Frontal cortex (tissue), 4 donors: Measurements from ENCODE around the gene SOBP. TPM values are rescaled to one million over a fixed set of nuclear protein-coding genes. Genes with fewer than 3 reads are reported as not detected.

ENCODE experiments used
- DNase-seq, 2 donors: peaks; one replicate each; pipeline ENCODE4 v3.0.0; 2012; ENCODE audit warnings: low spot score in 2 of 2
- FAIRE-seq: peaks from 2 replicates; lab custom pipeline; 2012; peaks lifted over from hg19 to GRCh38; lab: Jason Lieb, UNC
- total RNA-seq: library from RNA; depleted of rRNA; stranded (reverse); fragments of >200 nt; gene quantifications from one replicate; pipeline ENCODE4 v1.2.3, GENCODE V29; 2014
- donor health status: control.
- donor health status: control.
- donor health status: control.

SOBP gene
- total RNA-seq, 1 donor from 2014 or later: 42.4 TPM

DNA sequence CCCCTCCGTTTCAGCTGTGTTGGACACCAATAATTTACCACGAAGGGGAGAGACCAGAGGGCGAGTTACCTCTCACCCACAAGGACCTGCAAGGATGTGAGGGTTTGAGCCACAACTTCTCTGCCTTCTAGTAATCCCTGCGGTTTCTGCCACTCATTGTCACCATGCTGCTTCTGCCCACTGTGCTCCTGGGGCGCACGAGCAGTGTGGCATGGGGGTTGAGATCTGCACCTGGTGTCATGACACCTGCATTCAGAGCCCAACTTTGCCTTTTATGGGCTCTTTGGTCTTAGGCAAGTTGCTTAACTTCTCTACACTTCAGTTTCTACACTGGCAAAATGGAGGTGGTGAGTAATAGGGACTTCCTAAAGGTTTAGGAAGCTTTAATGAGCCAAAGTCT is 84.9 kb downstream of the SOBP start:
- FAIRE-seq (no peak), DNase-seq (no peak)

DNA sequence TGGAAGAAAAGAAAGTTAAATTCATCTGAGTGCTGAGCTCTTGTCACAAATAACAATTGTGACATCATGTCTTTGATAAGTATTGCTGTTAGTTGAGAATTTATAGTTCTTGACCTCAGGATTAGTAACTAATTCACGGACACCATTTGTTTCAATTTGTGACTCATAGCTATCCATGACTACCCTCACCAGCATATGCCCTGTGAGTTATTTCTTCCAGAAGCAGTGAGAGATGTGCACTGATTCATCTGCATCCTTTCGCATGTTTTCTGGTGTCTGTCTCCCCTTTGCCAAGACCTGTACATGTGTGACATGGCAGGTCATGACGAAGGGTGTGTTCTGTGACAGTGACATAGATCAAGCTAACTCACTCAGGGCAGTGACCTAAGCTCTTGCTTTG is 86.9 kb downstream of the SOBP start:
- FAIRE-seq: no peak
- no peak for DNase-seq

DNA sequence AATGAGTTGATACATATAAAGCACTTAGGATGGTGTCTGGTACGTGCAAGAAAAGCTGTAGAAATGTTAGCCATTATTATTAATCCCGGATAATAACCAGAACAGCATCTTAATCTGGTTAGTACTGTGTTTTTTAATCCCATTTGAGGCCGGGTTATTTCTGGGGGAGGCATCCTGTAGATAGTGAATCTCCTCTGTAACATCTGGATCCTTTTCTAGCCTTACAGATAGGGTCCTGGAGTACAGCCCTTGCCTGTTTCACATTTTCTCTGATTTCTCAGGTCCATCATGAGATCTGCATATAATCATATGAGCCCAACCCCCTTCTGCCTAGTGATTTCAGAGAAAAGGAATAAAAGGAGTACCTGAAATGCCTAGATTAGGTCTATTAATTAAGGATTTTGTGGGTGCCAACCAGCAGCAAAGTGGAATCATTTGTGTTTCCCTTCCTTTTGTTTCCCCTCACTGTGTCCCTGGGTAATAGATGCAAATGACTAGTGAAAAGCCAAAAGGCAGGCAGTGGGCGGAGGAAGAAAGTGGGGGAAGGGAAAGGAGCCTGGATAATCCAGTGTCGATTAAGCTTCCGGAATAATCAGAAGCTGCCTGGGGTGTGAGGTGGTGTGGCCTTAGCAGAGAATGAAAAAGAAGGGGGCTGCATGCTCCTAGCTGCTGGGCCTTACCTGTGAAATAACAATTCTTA is 88.9 kb downstream of the SOBP start:
- DNase-seq (no peak), FAIRE-seq (no peak)

DNA sequence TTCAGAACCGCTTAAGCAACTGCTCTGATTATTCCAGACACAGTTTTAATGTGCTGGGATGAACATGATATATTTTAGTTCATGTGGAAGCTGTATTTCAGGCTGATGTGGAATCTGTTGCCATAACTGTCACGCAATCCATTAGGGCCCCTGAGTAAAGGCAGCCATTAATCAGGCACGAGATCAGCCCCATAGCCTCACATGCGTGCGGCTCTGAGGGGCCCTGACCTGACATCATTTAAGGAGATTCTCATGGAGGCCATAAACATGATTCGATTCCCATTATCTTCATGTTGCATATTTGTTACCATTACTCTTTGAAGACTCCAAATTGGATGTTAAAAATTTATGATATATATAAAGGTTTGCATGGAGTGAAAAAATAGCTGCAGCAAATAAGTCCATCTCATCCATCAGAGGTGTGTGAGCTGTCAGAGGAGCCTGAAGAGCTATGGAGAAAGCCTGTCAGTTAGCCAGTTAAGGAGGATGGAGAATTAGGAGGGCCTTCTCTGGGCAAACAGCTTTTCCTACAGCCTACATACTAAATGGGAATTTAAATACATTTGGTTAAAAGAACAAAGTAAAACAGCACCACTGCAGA is 89.6 kb downstream of the SOBP start:
- no peak for FAIRE-seq
- DNase-seq: no peak

DNA sequence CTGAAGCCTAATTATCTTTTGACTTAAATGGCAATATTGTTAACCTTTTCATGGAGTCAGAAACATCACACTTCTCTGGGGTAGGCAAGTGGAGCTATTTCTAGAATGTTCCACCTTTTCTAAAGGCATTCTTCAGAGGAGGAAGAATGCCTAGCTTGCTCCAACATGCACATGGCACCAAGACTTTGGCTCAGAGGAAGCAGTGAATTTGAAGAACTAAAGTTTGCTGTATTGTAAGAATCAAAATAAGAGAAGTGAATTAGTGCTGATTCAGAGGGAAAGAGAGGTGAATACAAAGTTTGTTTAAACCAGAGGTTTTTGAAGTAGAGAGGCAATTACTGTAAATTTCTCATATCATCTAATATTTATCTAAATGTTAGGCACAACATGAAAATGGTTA is 92.2 kb downstream of the SOBP start:
- FAIRE-seq (no peak), DNase-seq (no peak)

DNA sequence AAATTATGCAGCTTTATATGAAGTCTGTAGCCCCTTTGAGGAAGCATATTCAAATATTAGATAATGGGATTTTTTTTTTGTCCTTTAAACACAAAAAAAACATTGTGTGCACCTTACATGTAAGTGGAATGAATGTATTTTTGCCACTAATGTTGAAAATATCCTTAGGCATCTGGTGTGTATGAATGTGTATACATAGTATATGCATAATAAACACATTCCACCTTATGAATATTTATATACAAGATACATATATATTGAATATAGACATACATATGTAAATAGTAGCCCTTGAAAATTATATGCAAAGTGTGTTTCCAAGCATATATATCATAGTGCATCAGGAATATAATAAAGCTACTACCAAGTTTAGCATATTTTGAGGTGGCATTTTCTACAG is 94.8 kb downstream of the SOBP start:
- FAIRE-seq: no peak
- DNase-seq: no peak

DNA sequence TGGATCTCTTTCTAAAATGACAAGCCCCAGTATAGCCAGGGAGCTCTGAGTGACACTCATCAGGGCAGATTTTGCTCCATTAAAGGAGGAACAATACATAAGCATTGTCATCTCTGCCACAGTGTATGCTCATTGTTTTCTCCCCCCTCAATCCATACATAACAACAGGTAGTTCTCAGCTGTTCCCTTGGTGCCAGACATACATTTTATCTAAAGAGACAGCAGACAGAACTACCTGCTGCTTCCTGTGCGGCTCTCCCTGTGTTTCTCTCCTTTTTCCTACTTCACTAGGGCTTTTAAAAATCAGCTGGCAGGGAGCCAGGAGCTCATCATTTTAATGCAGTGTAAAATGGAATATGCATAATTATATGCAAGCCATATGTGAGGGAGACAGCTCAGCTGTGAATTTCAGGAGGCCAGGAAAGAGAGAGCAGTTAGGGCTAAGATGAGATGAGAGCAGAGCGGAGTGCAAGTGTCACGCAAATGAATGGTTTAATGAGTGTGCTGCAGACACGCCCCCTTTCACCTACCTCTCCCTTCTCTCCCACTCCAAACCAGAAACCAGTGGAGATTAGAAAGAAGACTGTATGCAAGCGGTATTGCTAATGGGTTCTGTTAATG is 96.0 kb downstream of the SOBP start:
- FAIRE-seq: no peak
- no peak for DNase-seq

DNA sequence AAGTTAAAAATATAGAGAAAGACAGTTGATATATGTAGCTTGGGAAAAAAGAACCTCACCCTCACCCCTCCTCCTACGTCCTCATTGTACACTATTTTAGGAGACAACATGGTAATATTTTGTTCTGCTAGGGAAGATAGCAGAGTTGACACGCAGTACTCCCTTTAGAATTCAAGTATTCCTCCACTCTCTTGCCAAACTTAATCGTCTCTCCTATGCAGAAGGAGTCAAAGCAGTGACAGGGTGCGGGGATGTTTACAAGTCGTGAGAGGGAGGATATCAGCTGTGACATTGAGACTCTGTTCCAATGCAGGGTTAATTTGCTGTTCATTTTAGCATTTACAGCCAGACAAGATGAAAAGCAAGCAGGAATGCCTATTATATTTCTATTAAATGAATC is 97.5 kb downstream of the SOBP start:
- DNase-seq: no peak

DNA sequence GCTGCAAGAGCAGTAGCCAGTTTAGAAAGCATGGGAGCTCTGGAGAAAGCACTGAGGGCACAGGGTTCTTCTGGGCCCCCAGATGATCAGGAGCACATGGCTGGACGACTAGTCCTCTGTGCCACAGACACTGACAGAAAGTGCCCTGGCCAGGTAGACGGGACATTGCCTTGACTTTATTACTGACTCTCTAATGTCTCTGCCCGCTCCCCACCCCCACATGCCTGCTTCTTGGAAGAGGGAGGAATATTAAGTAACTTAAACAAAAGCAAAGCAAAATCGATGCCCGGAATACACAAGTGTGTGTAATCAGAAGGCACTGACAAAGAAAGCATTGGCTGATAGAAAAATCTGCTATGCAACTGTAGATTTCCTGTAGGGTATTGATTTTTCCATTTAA is 99.3 kb downstream of the SOBP start:
- DNase-seq: no peak
- FAIRE-seq: no peak

More for the DNA sequence above, 97.5 kb downstream of the SOBP start:
- no peak for FAIRE-seq

DNA sequence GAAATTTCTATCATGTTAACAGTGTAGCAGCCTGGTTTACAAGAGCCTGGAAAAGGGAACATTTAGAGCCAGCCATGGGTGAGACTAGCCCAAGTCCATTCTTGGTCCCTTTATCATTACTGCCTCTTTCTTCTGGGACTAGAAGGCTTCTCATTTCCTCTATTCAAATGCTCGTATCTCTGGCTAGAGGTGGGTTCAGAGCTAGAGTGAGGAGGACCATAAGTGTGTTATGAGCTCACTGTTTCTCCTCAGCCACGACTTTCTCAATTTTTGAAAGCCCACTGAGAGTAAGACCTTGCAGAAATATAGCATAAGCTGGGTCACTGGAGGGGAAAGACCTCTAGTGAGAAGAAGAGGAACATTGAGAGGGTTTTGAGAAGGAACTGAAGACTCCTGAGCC is 100.0 kb downstream of the SOBP start:
- no peak for FAIRE-seq
- DNase-seq: no peak

DNA sequence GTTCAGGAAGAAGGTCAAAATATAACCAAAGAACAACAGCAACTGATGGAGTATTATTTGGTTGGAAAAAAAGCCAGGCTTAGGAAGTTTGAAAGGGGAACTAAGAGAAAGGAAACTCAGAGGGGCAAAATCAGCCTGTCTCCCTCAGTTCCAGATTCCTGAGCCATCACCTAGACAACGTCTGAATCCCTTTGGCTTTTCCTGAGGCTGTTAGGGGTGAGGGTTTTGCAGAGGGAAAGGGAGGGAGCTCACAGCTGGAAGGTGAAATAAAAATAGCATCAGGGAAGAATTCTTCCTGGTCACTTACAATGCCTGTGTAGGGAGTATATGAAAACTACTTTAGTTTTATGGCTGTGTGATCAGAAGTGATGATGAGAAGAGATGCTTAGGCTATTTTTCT is 100.5 kb downstream of the SOBP start:
- DNase-seq (no peak), FAIRE-seq (no peak)

DNA sequence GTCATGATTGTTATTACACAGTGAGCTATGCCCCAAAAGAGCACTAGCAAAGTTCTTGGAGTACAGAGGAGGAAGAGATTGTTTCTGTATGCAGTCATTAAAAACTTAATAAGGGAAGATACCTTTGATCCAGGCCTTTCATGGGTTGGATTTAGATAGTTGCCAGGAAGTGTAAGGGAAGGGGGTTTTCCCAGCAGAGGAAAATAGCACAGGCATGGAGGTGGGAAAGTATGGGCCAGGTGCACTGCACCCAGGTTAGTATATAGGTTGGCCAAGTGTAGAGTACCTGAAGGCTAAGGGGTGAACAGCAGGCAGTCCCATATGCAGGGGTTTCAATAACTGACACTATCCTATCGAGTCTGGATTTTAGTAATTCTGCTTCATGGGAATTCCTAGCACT is 101.4 kb downstream of the SOBP start:
- no peak for FAIRE-seq

DNA sequence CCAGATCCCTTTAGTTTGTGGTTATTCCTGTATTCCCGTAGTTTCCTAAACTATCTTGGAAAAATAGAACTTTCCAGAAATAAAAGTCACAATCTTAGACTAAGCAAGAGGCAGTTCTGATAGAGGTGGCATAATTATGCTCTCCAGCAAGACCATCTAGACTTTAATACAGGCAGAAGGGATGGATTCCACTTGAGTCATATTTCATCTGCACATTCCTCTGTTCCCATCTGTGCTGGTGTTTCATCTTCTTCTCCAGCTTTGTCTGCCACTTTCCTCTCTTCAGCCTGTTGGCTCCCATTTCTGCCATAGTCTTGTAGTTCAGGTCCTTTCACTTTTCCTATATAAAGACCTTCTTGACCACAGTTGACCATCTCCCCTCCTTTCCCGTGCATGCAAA is 102.9 kb downstream of the SOBP start:
- no peak for FAIRE-seq
- no peak for DNase-seq

More for the DNA sequence above, 101.4 kb downstream of the SOBP start:
- DNase-seq: no peak

DNA sequence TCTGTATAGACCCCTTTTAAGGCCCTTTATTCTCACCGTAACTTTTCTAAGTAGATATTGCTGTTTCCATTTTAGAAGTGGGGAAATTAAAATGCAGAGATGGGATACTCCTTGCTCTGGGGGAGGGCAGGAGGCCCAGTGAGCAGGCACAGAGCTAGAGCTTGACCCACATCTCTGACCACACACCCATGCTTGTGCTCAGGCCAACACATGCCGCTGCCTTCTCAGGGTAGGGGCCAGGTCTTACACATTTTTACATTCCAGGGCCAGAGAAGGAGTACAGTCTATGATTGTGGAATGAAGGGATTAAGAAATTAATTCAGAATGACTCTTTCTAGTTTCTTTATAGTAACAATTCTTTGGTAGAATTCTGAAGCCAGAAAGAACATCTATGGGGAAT is 104.8 kb downstream of the SOBP start:
- DNase-seq (no peak), FAIRE-seq (no peak)

DNA sequence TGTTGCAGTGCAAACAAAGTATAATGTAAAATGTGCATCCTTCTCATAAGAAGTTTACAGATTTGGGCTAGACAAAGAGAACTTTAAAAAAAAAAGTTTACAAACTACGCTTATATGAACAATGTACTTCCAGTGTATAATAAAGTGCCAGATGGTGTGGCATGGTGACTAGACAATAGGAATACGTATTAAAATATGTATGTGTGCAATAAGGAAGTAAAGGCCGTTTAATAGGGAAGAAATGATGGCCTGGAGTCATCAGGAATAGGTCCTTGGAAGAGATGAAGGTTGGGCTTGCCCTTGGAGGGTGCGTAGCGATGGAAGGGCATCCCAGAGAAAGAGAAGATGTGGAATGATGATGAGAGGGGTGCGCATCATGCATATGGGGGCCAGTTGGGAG is 108.2 kb downstream of the SOBP start:
- DNase-seq (no peak), FAIRE-seq (no peak)

DNA sequence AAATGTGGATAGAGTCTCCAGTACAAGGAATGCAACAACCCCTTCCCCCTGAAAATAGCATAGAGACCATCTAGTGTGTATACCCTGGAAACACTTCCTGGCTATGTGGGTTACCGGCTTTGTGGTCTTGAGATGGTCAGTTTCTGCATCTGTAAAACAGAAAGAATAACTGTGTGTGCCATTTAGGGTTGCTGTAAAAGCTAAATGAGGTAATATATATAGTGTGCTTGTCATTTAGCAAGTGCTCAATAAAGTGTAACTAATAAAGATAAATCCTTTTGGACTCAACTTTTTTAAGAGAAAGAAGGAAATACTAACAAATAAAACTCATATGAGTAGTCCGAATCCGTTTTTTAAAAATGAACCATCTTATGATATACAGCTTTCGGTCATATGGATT is 109.1 kb downstream of the SOBP start:
- FAIRE-seq (no peak), DNase-seq (no peak)

DNA sequence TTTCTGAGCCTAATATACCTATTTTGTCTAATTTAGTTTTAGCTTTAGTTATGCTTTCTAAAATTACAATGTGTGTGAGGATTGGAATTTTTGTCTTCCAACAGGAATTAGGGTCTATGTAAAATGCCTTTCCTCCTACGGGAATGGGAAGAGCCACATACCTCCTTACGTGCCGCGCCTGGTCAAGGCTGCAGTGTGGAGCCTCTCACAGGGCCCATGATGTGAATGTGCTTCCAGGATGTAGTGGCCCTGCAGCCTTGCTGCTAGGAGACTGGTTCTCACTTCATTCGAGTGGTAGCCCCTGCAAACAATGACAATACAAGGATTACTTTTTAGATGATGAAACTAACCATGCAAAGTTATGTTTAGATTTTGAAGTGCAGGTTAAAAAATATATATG is 110.2 kb downstream of the SOBP start:
- DNase-seq (no peak), FAIRE-seq (no peak)

DNA sequence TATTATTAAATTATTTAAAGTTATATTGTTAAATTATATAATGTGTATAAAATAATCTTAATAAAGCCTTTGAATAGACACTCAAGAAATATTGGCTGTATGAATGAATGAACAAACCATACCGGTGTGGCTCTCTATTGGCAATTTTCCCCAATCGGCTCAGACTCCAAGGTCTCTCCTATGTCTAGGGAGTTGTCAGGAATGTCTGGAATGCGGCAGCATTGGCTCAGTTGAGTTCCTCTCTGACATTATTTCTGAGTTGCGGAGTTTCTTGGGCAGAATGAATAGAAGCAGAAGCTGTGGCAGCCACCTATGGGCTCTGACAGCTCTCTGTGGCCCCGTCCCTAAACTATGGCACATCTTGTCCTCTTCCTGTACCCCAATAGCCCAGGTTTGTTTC is 111.0 kb downstream of the SOBP start:
- no peak for FAIRE-seq
- DNase-seq: no peak

DNA sequence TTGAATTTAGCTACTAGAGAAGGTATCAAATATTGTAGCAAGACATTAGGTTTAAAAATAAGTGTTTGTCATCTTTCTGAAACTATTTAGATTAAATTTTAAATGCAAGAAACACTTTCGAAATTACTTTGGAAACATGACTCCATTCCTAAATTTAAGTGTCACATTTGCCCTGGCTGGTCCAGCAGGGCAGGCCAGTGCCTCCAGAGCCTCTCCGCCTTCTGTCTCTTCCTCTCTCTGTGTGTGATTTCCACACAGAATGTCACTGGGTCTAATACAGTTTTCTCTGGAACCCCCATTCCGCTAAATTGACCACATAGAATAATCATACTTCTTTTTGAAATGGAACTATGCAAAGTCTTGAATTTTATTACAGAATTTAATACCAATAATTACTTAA is 111.5 kb downstream of the SOBP start:
- FAIRE-seq (no peak), DNase-seq (no peak)

DNA sequence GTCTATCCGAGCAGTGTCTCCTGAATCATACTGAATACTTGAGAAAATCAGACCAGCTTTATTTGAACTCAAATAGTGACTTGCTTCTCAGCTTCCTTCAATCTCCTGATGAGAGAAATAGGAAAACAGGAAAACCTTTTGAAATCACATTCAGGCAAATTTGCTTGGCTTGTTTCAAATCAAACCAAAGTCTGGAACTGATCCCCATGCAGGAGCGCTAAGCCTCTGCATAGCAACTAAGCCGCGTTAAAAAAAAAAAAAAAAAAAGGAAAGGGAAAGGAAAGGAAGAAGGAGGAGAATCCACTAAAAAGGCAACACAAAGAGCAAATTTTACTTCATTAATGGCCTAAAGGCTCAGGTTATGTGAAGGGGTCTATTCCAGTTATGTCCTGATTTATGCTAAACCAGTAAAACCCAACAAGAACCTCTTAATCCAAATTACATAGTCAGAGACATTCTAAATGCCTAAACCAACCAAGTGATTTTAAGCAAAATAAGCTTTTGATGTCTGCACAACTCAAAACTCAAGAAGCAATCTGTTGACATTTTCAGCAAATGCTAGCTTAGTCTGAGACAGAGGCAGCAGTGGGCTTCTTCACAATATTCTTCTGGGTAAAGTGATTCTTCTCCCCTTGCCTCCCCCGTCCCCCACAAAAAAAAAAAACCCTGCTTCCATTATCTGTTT is 112.5 kb downstream of the SOBP start:
- no peak for FAIRE-seq

DNA sequence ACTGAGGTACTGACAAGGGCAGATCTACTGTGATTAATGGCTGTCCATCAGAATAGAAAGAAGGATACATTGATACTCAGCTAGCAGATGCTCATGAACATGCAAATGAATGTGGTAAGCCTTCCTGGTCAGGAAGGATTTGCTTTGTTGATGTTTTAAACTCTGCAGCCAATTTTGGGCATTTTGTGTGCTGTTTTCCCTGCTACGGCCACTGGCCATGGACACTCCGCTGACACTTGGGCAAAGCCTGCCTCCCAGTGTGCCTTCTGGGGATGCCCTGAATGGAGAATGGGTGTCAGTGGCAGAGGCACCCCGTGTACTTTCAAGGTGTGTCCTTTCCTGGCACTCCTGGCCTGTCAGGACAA is 113.1 kb downstream of the SOBP start:
- no peak for FAIRE-seq
- DNase-seq: no peak

More for the DNA sequence above, 112.5 kb downstream of the SOBP start:
- DNase-seq: no peak
